GM12874 (cell line): ENCODE data around the gene APOBEC3C.

Experiments used
- TF ChIP-seq, protein P1 (sequence below): IDR thresholded peaks from 2 replicates; pipeline ENCODE4 v1.5.1; 2011; ENCODE audit warnings: low read depth, mild to moderate bottlenecking, control low read depth, low read length, moderate library complexity; ENCODE audit not compliant: insufficient read depth

APOBEC3C gene

GRCh38 chr22:39013942-39014722 is at the start of gene APOBEC3C:
Gene APOBEC3C, plus strand, starts transcription at chr22:39014257. Its CDS starts 106 bp downstream, at chr22:39014363.
- TF ChIP-seq, protein P1, sequence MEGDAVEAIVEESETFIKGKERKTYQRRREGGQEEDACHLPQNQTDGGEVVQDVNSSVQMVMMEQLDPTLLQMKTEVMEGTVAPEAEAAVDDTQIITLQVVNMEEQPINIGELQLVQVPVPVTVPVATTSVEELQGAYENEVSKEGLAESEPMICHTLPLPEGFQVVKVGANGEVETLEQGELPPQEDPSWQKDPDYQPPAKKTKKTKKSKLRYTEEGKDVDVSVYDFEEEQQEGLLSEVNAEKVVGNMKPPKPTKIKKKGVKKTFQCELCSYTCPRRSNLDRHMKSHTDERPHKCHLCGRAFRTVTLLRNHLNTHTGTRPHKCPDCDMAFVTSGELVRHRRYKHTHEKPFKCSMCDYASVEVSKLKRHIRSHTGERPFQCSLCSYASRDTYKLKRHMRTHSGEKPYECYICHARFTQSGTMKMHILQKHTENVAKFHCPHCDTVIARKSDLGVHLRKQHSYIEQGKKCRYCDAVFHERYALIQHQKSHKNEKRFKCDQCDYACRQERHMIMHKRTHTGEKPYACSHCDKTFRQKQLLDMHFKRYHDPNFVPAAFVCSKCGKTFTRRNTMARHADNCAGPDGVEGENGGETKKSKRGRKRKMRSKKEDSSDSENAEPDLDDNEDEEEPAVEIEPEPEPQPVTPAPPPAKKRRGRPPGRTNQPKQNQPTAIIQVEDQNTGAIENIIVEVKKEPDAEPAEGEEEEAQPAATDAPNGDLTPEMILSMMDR, result no peak

- TF ChIP-seq, protein P1, result no peak
Observed at GRCh38 chr22:38964306-38964705, 49.8 kb upstream of the APOBEC3C start.

- TF ChIP-seq, protein P1, result no peak
Observed at GRCh38 chr22:38964989-38965388, 49.1 kb upstream of the APOBEC3C start.

DNA sequence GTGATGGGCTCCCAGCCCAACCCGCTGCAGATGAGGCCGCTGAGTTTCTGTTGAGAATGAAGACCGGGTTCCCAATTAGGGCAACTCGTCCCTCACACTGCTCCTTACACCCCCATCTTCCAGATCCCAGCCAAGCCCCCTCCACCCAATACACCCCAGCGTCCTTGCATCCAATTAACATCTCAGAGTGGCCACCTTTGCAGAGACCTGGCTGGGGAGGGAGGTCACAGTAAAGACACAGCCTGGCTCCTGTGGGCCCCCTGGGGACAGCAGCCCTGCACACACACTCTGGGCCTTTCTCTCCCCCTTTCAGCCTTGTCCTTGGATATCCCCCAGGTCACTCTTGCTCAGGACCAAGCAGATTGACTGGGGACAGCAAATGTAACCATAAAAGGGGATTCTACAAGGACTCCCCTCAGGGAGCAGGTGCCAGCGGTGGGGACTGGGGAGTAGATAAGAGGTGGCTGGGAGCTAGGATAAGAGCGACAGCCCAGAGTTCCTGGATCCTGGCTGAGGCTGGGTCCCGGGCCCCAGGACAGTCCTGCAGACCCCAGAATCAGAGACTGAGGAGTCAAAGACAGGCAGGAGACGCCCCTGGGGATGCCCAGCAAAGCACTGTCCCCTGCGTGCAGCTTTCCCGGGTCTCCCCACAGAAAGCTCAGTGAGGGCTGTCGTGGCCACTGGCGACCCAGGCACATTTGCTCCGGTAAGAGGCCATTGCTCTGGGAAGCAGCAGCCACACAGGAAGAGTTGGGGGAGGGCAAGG is 48.3 kb upstream of the APOBEC3C start:
- TF ChIP-seq, protein P1, result no peak

- TF ChIP-seq, protein P1, result no peak
Observed at GRCh38 chr22:38966380-38966702, 47.7 kb upstream of the APOBEC3C start.

DNA sequence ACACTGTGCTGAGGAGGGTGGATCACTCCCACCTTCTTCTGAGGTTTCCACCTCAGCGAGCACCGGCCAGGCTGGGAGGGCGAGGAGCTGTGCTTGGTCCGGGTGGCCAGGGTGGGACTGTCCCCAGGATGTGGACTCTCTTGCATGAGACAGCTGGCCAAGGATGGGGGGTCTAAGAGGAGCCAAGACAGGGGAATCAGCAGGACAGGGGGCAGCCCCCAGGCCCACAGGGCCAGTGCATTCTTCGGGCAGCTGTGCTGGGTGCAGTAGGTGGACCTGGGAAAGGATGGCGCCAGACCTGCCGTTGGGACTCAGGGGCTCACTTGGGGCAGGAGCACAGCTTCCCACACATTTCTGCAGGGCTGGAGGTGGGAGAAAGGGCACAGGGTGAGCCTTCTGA is 47.1 kb upstream of the APOBEC3C start:
- TF ChIP-seq, protein P1, result no peak
